Keratinocyte (primary cell): ENCODE results near the gene CCDC61. TPM values are rescaled to one million over a fixed set of nuclear protein-coding genes. Genes with fewer than 3 reads are reported as not detected.
A peak's percentile ranks its signal among the peaks of the same experiment; 100 is the strongest.

Experiments
- DNase-seq: peaks from one replicate; pipeline ENCODE4 v3.0.0-alpha.2; 2011; ENCODE audit warnings: low read depth, missing footprints, low spot score
- FAIRE-seq: peaks from 2 replicates; lab custom pipeline; 2011; peaks lifted over from hg19 to GRCh38; lab: Jason Lieb, UNC
- H2AFZ ChIP-seq: 2 replicates; pipeline ENCODE4 v1.6.0; 2012; ENCODE audit warnings: low read length, control low read depth, inconsistent platforms; ENCODE audit not compliant: control insufficient read depth
- H3K27ac ChIP-seq: 2 replicates; pipeline ENCODE4 v1.5.1; 2011; ENCODE audit warnings: low read length; ENCODE audit not compliant: control insufficient read depth, insufficient read depth
- H3K27me3 ChIP-seq: 3 replicates; pipeline ENCODE4 v1.6.0; 2011; ENCODE audit warnings: low read length; ENCODE audit not compliant: control insufficient read depth, insufficient read depth; ENCODE audit errors: extremely low read depth
- H3K36me3 ChIP-seq, 2 experiments: 2 replicates in 1 of 2; 3 replicates in 1 of 2; pipeline ENCODE4 v1.5.1; 2011; ENCODE audit warnings: low read length in 2 of 2, mild to moderate bottlenecking in 1 of 2; ENCODE audit not compliant: control insufficient read depth in 2 of 2, insufficient read depth in 2 of 2; ENCODE audit errors: extremely low read depth in 1 of 2
- H3K4me1 ChIP-seq: 3 replicates; pipeline ENCODE4 v1.5.1; 2011; ENCODE audit warnings: low read length; ENCODE audit not compliant: control insufficient read depth, insufficient read depth; ENCODE audit errors: extremely low read depth
- H3K4me2 ChIP-seq: 3 replicates; pipeline ENCODE4 v1.6.0; 2011; ENCODE audit warnings: low read depth, low read length; ENCODE audit not compliant: control insufficient read depth, insufficient read depth; ENCODE audit errors: extremely low read depth
- H3K4me3 ChIP-seq, 3 experiments: fragments of 200-600 bp in 1 of 3; sonication (generic) in 1 of 3; 2 replicates in 2 of 3; 3 replicates in 1 of 3; pipeline ENCODE4 v1.5.1; 2011 to 2016; ENCODE audit warnings: low read length in 3 of 3, mild to moderate bottlenecking in 3 of 3, control low read depth in 2 of 3, inconsistent platforms in 1 of 3, low read depth in 1 of 3, mixed read lengths in 1 of 3, mixed run types in 1 of 3, moderate library complexity in 1 of 3; ENCODE audit not compliant: control insufficient read depth in 2 of 3, insufficient read depth in 2 of 3; ENCODE audit errors: extremely low read depth in 1 of 3
- H3K79me2 ChIP-seq: 2 replicates; pipeline ENCODE4 v1.6.0; 2012; ENCODE audit warnings: low read length; ENCODE audit not compliant: control insufficient read depth, insufficient read depth
- H3K9ac ChIP-seq: 3 replicates; pipeline ENCODE4 v1.6.0; 2011; ENCODE audit warnings: low read length; ENCODE audit not compliant: control insufficient read depth, insufficient read depth; ENCODE audit errors: extremely low read depth
- H3K9me1 ChIP-seq: 3 replicates; pipeline ENCODE4 v1.6.0; 2011; ENCODE audit warnings: low read length; ENCODE audit not compliant: control insufficient read depth, insufficient read depth; ENCODE audit errors: extremely low read depth
- H3K9me3 ChIP-seq: 2 replicates; pipeline ENCODE4 v1.5.1; 2012; ENCODE audit warnings: low read depth, low read length; ENCODE audit not compliant: control insufficient read depth
- H4K20me1 ChIP-seq: 3 replicates; pipeline ENCODE4 v1.6.0; 2011; ENCODE audit warnings: low read length; ENCODE audit not compliant: control insufficient read depth, insufficient read depth; ENCODE audit errors: extremely low read depth
- EZH2 ChIP-seq: IDR thresholded peaks from one replicate; pipeline ENCODE4 v1.6.1; 2012; ENCODE audit warnings: inconsistent platforms, mild to moderate bottlenecking, low read length, moderate library complexity
- dilution Hi-C: fragments of 300-500 bp; cut with MboI; formaldehyde crosslinking; loops from one replicate; pipeline ENCODE4 v1.7.0; 2020; ENCODE audit warnings: low sequenced_read_pairs; ENCODE audit not compliant: extremely low pct_ligation_motif_present
- polyA plus RNA-seq, 5 experiments: library from polyadenylated mRNA; depleted of rRNA in 3 of 5; stranded (reverse) in 3 of 5; stranded (forward) in 1 of 5; unstranded in 1 of 5; fragments of >200 nt; gene quantifications; 1 replicate in 1 of 5; 2 replicates in 3 of 5; 3 replicates in 1 of 5; pipeline versions ENCODE4 v1.2.1 to v1.2.3, GENCODE V29; 2011 to 2012; ENCODE audit warnings: missing spikeins in 2 of 5, low read depth in 1 of 5, low replicate concordance in 1 of 5
- TF ChIP-seq, protein P1 (sequence below), 3 experiments: IDR thresholded peaks in 1 of 3; conservative IDR thresholded peaks in 1 of 3; optimal IDR thresholded peaks in 1 of 3; 2 replicates in 2 of 3; 3 replicates in 1 of 3; pipeline versions ENCODE3 to v1.5.1; 2011; ENCODE audit warnings: low read length in 3 of 3, mild to moderate bottlenecking in 3 of 3, moderate library complexity in 2 of 3, control low read depth in 1 of 3, inconsistent platforms in 1 of 3; ENCODE audit not compliant: insufficient read depth in 2 of 3; ENCODE audit errors: extremely low read depth in 1 of 3

Gene CCDC61
- polyA plus RNA-seq, 1 donor (not counting 4 experiments of a cell fraction or from before 2014, with no cell fraction given): 5.8 TPM

DNA sequence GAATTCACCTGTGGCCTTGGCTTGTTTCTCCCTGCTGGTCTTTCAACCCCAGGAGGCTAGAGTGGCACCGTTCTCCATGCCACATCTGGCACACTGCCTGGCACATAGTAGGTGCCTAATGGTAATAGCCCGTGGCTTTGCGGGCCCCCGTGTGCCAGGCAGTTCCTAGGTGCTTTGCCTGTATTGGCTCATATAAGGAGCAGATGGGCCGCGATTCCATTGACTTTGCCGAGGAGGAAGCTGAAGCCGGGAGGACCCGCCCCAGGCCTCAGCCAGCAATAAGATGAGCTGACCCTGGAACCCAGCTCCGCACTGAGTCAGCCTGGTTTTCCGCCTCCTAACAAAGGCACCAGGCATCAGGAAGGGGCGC is 26.8 kb downstream of the CCDC61 start:
- Histone ChIP-seq H2AFZ (no peak overlapping the region), H3K4me3 (no peak overlapping the region), H3K36me3 (peaks cover 2 to 3% of the 10 kb centered on the region in 2 experiments), H3K4me2 (peak overlapping the region; percentile 68), H3K9ac (no peak overlapping the region), H3K9me1 (no peaks in the 10 kb centered on the region), H3K27me3 (peaks cover 10% of the 10 kb centered on the region), H3K4me1 (peaks cover 24% of the 10 kb centered on the region), H4K20me1 (peaks cover 1% of the 10 kb centered on the region), H3K9me3 (no peaks in the 10 kb centered on the region), H3K79me2 (no peaks in the 10 kb centered on the region), H3K27ac (no peak overlapping the region)
- dilution Hi-C loops: no loop called here
- FAIRE-seq (no peak), DNase-seq (no peak)
- TF ChIP-seq EZH2: no peak
- TF ChIP-seq, protein P1, sequence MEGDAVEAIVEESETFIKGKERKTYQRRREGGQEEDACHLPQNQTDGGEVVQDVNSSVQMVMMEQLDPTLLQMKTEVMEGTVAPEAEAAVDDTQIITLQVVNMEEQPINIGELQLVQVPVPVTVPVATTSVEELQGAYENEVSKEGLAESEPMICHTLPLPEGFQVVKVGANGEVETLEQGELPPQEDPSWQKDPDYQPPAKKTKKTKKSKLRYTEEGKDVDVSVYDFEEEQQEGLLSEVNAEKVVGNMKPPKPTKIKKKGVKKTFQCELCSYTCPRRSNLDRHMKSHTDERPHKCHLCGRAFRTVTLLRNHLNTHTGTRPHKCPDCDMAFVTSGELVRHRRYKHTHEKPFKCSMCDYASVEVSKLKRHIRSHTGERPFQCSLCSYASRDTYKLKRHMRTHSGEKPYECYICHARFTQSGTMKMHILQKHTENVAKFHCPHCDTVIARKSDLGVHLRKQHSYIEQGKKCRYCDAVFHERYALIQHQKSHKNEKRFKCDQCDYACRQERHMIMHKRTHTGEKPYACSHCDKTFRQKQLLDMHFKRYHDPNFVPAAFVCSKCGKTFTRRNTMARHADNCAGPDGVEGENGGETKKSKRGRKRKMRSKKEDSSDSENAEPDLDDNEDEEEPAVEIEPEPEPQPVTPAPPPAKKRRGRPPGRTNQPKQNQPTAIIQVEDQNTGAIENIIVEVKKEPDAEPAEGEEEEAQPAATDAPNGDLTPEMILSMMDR (optimal IDR thresholded peaks at IDR 0.05 in 1 of 3, IDR thresholded peaks at IDR 0.05 in 1 of 3, conservative IDR thresholded peaks at IDR 0.05 in 1 of 3; ENCODE audit: extremely low read depth in 1 of 3, insufficient read depth in 2 of 3, low read length in 3 of 3): no peak

DNA sequence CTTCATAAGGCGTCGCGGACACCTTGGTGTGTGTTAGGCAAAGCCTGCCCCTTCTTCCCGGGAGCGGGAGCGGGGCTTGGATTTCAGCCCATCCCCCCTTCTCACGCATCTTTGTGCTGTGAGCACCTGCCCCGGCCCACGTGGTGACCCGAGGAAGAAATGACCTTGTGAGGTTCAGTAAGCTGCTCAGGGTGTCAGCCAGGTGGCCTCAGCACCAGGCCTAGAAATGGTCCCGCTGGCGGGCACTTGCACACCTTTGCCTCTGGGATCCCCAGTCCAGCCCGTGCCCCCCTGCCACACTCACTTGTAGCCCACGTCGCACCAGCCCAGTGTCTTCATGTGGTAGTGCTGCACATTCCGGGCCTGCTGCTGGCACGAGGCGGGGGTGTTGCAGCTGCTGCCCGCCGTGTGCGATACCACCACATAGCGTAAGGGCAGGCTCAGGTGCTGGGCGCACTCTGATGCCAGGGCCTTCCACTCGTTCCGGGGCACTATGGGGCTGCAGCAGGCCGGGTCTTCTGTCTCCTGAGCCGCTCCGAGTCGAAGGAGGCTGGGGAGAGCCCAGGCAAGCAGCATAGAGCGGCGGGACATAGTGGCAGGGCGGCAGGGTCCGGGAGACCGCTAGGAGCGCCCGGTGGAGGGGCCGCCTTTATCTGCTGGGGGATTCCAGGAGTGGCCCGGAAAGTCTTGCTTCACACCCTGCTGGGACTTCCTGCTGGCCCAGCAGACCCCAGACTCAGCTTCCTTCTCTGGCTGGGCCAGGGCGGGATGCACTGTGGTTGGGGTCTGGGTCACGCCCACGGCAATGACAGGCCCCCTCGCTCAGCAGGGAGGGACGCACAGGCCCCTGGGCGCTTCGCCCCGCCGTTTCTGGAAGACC is 27.4 kb downstream of the CCDC61 start, which contains the start of gene PGLYRP1:
TSS of gene PGLYRP1 (minus strand) at position 623 of the 880 bp plus-strand sequence. CDS start at position 591, 32 bp downstream.
- dilution Hi-C loops: no loop called here
- H3K27ac ChIP-seq: no peak within 1 kb of the TSS
- H3K27me3 ChIP-seq: peaks cover 10% of the 10 kb centered on the region
- no peaks in the 10 kb centered on the region for H4K20me1 ChIP-seq
- FAIRE-seq: no peak
- H2AFZ ChIP-seq: no peak within 1 kb of the TSS
- no peaks in the 10 kb centered on the region for H3K9me3 ChIP-seq
- no peak within 1 kb of the TSS for H3K4me3 ChIP-seq
- peaks cover 0 to 2% of the 10 kb centered on the region in 2 experiments for H3K36me3 ChIP-seq
- DNase-seq: no peak
- H3K4me1 ChIP-seq: peaks cover 24% of the 10 kb centered on the region
- no peaks in the 10 kb centered on the region for H3K9me1 ChIP-seq
- TF ChIP-seq EZH2: no peak
- TF ChIP-seq, protein P1 (optimal IDR thresholded peaks at IDR 0.05 in 1 of 3, IDR thresholded peaks at IDR 0.05 in 1 of 3, conservative IDR thresholded peaks at IDR 0.05 in 1 of 3; ENCODE audit: extremely low read depth in 1 of 3, insufficient read depth in 2 of 3, low read length in 3 of 3): no peak
- H3K9ac ChIP-seq: no peak within 1 kb of the TSS
- no peaks in the 10 kb centered on the region for H3K79me2 ChIP-seq
- H3K4me2 ChIP-seq: peak within 1 kb of the TSS; percentile 68
